Psoas muscle (tissue), 8 donors: Measurements from ENCODE around the gene RGMA. TPM values are rescaled to one million over a fixed set of nuclear protein-coding genes. Genes with fewer than 3 reads are reported as not detected.

Experiments
- ATAC-seq, 4 donors: fragments of 200-7000 bp; cut with Tn5 transposase; one replicate each; pipeline ENCODE4 v1.9.1; 2020; ENCODE audit warnings: moderate library complexity in 3 of 4, mild to moderate bottlenecking in 2 of 4
- DNase-seq, 2 donors: peaks; one replicate each; pipeline ENCODE4 v3.0.0-alpha.2; 2020
- H3K27ac ChIP-seq: fragments of 200-600 bp; one replicate; pipeline ENCODE4 v1.8.0; 2022
- H3K27me3 ChIP-seq, 3 donors: fragments of 200-600 bp in 1 of 3; one replicate each; pipeline versions ENCODE4 v1.6.1 to v1.8.0; 2013 to 2022; ENCODE audit warnings: low read length in 2 of 3, mild to moderate bottlenecking in 2 of 3, moderate library complexity in 1 of 3; ENCODE audit not compliant: insufficient read depth in 3 of 3
- H3K36me3 ChIP-seq, 2 donors: fragments of 200-600 bp in 1 of 2; one replicate each; pipeline versions ENCODE4 v1.6.1 to v1.8.0; 2013 to 2022; ENCODE audit warnings: low read depth in 1 of 2, mild to moderate bottlenecking in 1 of 2, moderate library complexity in 1 of 2; ENCODE audit not compliant: insufficient read depth in 1 of 2
- H3K4me1 ChIP-seq: fragments of 200-600 bp; one replicate; pipeline ENCODE4 v1.8.0; 2022
- H3K4me3 ChIP-seq: fragments of 200-600 bp; one replicate; pipeline ENCODE4 v1.8.0; 2022; ENCODE audit warnings: mild to moderate bottlenecking
- H3K9me3 ChIP-seq: fragments of 200-600 bp; one replicate; pipeline ENCODE4 v1.8.0; 2022
- CTCF ChIP-seq: fragments of 200-600 bp; IDR thresholded peaks from one replicate; pipeline ENCODE4 v1.8.0; 2022; ENCODE audit warnings: antibody characterized with exemption
- WGBS, 3 donors: extraction: QIAGEN DNeasy Blood & Tissue Kit; methylation state at CpG; one replicate each; pipeline versions ENCODE4 v1.1.6 to v1.1.7; 2013; 5-methylcytosine and 5-hydroxymethylcytosine counted together
- intact Hi-C, 2 donors: fragments of 100-400 bp; cut with DNase I; formaldehyde crosslinking; loops; one replicate each; pipeline versions ENCODE4 v1.11.0 to v1.14.2; 2022
- polyA plus RNA-seq, 3 donors: library from polyadenylated mRNA; stranded (reverse); fragments of 200-250 nt; gene quantifications; one replicate each; pipeline ENCODE4 v1.2.3, GENCODE V29; 2013
- total RNA-seq, 4 donors: library from RNA; stranded (reverse); fragmentation: NEBNext Ultra II Directional in 2 of 4; extraction: Animal tissue kit (Norgen Biotek cat#: 25700) in 2 of 4; gene quantifications; one replicate each; pipeline versions ENCODE4 v1.2.1 to v1.2.4, GENCODE V29; 2021 to 2023
- donor health status: healthy with polysubstance abuse.
- donor health status: DM: no; HTN: no; CAD: no; lungs with moderate emphysema.
- donor health status: Bipolar disorder and iron deficiency.
- donor health status: healthy.
- donor health status: DM: yes; HTN: yes; CAD: no.
- donor health status: DM: no; HTN: no; CAD: no.
- donor health status: DM: no; HTN: no; CAD: no.
- donor health status: DM: yes; HTN: yes; CAD: no.

Gene RGMA
- total and polyA plus RNA-seq, 7 donors: 39.2 to 217 (median 129) TPM

GRCh38 chr15:93031103-93031464 lies 57.9 kb downstream of the RGMA start:
- Histone ChIP-seq H3K36me3 (peaks cover 0 to 7% of the 10 kb centered on the region in 2 donors), H3K27ac (peak overlapping the region; percentile 90), H3K4me1 (peaks cover 50% of the 10 kb centered on the region), H3K9me3 (no peaks in the 10 kb centered on the region), H3K4me3 (peak overlapping the region; percentile 37), H3K27me3 (no peaks in the 10 kb centered on the region)
- ATAC-seq (no peak), DNase-seq (no peak)
- TF ChIP-seq CTCF: no peak
- intact Hi-C loops: loop anchor here (5.0 to 10.0 kb wide), 8 partner anchors 56 to 1291 kb away; partner anchors contain the start of gene RGMA (in 1 of the 2)
- 67 to 92% (median 71%) methylated on average over 7 to 9 of the region's 9 CpGs for WGBS, 3 donors

- Histone ChIP-seq H3K27ac (peak overlapping the region; percentile 90), H3K9me3 (no peaks in the 10 kb centered on the region), H3K4me3 (peak overlapping the region; percentile 37), H3K27me3 (no peaks in the 10 kb centered on the region), H3K4me1 (peaks cover 55% of the 10 kb centered on the region), H3K36me3 (peaks cover 0 to 12% of the 10 kb centered on the region in 2 donors)
- WGBS, 3 donors: 12 to 18% (median 17%) methylated on average over 17 to 20 of the region's 20 CpGs
- intact Hi-C loops: loop anchor here (1.0 to 10.0 kb wide), 9 partner anchors 57 to 1292 kb away; partner anchors contain the start of gene RGMA (in 1 of the 2)
- peak; percentile 71 to 87 for DNase-seq
- peak; percentile 60 to 71 (median 64) for ATAC-seq
- TF ChIP-seq CTCF: peak; percentile 83
Observed at GRCh38 chr15:93030430-93031102, 58.4 kb downstream of the RGMA start.

- WGBS, 3 donors: 31 to 48% (median 31%) methylated on average over 12 of the region's 12 CpGs
- peak overlapping the region; percentile 41 for H3K4me3 ChIP-seq
- peaks cover 57% of the 10 kb centered on the region for H3K4me1 ChIP-seq
- peak; percentile 54 to 76 for DNase-seq
- no peak for TF ChIP-seq CTCF
- peaks cover 0 to 19% of the 10 kb centered on the region in 2 donors for H3K36me3 ChIP-seq
- H3K27me3 ChIP-seq: no peaks in the 10 kb centered on the region
- peak; percentile 56 to 73 (median 66) for ATAC-seq
- H3K27ac ChIP-seq: peak overlapping the region; percentile 90
- intact Hi-C loops: loop anchor here (1.0 to 10.0 kb wide), 11 partner anchors 57 to 1292 kb away; partner anchors contain the start of gene RGMA (in 1 of the 2)
- no peaks in the 10 kb centered on the region for H3K9me3 ChIP-seq
Observed at GRCh38 chr15:93029836-93030429, 59.1 kb downstream of the RGMA start.

GRCh38 chr15:93029214-93029835 lies 59.7 kb downstream of the RGMA start:
- H3K36me3 ChIP-seq: peaks cover 1 to 25% of the 10 kb centered on the region in 2 donors
- H3K9me3 ChIP-seq: no peaks in the 10 kb centered on the region
- ATAC-seq: peak; percentile 10 to 23 (median 16)
- H3K4me1 ChIP-seq: peaks cover 57% of the 10 kb centered on the region
- peak in 1 of 2 donors; percentile 50 for DNase-seq
- intact Hi-C loops: loop anchor here (5.0 to 10.0 kb wide), 2 partner anchors 225 to 227 kb away; no protein-coding TSS in a partner anchor
- 33 to 49% (median 37%) methylated on average over 17 of the region's 17 CpGs for WGBS, 3 donors
- H3K27me3 ChIP-seq: no peaks in the 10 kb centered on the region
- TF ChIP-seq CTCF: no peak
- peak overlapping the region; percentile 41 for H3K4me3 ChIP-seq
- peak overlapping the region; percentile 90 for H3K27ac ChIP-seq
